T-helper 1 cell (primary cell): ENCODE data around the gene VIPR2.

Experiments used
- DNase-seq, 5 donors: peaks; one replicate each; pipeline ENCODE4 v3.0.0-alpha.2; 2012 to 2020

The VIPR2 gene

GRCh38 chr7:159064121-159064815 is 80.4 kb downstream of the VIPR2 start:
- DNase-seq, result no peak

GRCh38 chr7:159063046-159063840 is 81.4 kb downstream of the VIPR2 start:
- no peak for DNase-seq

- DNase-seq, result no peak
These were observed 82.1 kb downstream of the VIPR2 start for GRCh38 chr7:159062569-159062968.

GRCh38 chr7:159061674-159062212 is 82.9 kb downstream of the VIPR2 start:
- no peak for DNase-seq

- no peak for DNase-seq
These were observed 83.5 kb downstream of the VIPR2 start for GRCh38 chr7:159061209-159061608.

- no peak for DNase-seq
These were observed 84.2 kb downstream of the VIPR2 start for GRCh38 chr7:159060440-159060839.

- DNase-seq, result no peak
These were observed 85.0 kb downstream of the VIPR2 start for GRCh38 chr7:159059629-159060028.

- no peak for DNase-seq
These were observed 87.0 kb downstream of the VIPR2 start for GRCh38 chr7:159057647-159058046.

- no peak for DNase-seq
These were observed 87.9 kb downstream of the VIPR2 start for GRCh38 chr7:159056737-159057136.

GRCh38 chr7:159051916-159052315 is 92.8 kb downstream of the VIPR2 start:
- DNase-seq, result peak in 1 of 5 donors; percentile 44

- peak in 1 of 5 donors; percentile 12 for DNase-seq
These were observed 94.0 kb downstream of the VIPR2 start for GRCh38 chr7:159050704-159051103.

GRCh38 chr7:159049266-159050025 is 95.2 kb downstream of the VIPR2 start:
- no peak for DNase-seq

- no peak for DNase-seq
These were observed 96.0 kb downstream of the VIPR2 start for GRCh38 chr7:159048656-159049055.

GRCh38 chr7:159047536-159047935 is 97.1 kb downstream of the VIPR2 start:
- DNase-seq, result no peak

- DNase-seq, result no peak
These were observed 98.4 kb downstream of the VIPR2 start for GRCh38 chr7:159046300-159046699.

- no peak for DNase-seq
These were observed 98.8 kb downstream of the VIPR2 start for GRCh38 chr7:159045839-159046238.

GRCh38 chr7:159042581-159043101 is 102.0 kb downstream of the VIPR2 start:
- no peak for DNase-seq

- no peak for DNase-seq
These were observed 102.6 kb downstream of the VIPR2 start for GRCh38 chr7:159042103-159042502.

- no peak for DNase-seq
These were observed 103.6 kb downstream of the VIPR2 start for GRCh38 chr7:159040912-159041711.

- DNase-seq, result no peak
These were observed 104.5 kb downstream of the VIPR2 start for GRCh38 chr7:159040146-159040545.

- no peak for DNase-seq
These were observed 105.0 kb downstream of the VIPR2 start for GRCh38 chr7:159039716-159040115.

- no peak for DNase-seq
These were observed 106.6 kb downstream of the VIPR2 start for GRCh38 chr7:159038066-159038465.
